ENCODE data around the gene DHX8.

DHX8 gene

GRCh38 chr17:43528319-43528987 is 44.7 kb downstream of the DHX8 start:
- no peak for DNase-seq

- no peak for DNase-seq
Observed at GRCh38 chr17:43528988-43529814, 45.4 kb downstream of the DHX8 start.

DNA sequence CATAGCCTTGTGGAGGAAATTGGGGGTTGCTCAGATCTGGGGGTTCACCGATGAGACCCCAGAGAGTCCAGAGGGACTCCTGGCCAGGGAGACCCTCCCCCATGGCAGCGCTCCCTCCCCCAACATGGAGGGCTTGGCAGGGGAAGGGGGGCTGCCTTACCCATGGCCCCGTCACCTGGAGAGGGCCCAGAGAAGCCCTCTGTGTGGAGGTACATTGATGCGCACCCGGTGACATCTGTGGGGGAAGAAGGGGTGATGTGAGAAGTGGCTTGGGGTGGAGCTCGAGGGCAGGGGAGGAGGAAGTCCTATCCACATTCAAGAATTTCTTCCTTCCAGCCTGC is 46.1 kb downstream of the DHX8 start:
- no peak for DNase-seq

DNA sequence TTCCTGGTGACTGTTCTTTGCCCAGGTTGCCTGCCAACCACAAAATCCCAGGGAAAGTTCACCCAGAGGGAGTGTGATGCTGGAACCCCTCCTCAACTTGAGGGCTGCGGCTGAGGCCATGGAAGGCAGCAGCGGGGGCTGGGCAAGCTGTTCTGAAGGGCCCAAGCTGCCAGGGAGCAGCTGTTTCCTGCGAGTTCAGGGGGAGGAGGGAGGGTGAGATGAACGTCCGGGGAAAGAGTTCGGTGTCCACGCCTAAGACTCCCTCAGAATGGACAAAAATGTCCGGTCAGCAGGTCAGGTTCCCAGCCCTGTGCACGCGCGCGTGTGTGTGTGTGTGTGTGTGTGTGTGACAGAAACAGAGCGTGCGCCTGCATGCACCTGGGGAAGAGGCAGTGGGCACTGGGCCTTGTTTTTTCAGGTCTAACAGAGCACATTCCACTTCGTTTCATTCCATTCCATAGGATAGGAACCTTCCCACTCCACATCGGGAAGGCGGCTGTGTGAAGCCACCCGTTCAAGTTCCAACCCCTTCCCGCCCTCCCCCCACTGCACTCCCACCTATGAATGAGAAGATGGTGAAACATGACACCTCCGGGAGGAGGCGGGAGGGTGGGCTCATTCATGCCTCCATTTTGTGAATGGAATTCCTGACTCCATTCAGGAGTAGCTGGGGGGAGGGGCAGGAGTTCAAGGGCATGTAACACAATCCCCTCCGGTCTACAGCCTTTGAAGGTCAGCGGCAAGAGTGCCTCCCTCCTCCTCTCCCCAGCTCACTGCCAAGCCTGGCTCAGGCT is 46.7 kb downstream of the DHX8 start:
- no peak for DNase-seq

GRCh38 chr17:43531082-43531378 is 47.3 kb downstream of the DHX8 start:
- DNase-seq, result no peak

DNA sequence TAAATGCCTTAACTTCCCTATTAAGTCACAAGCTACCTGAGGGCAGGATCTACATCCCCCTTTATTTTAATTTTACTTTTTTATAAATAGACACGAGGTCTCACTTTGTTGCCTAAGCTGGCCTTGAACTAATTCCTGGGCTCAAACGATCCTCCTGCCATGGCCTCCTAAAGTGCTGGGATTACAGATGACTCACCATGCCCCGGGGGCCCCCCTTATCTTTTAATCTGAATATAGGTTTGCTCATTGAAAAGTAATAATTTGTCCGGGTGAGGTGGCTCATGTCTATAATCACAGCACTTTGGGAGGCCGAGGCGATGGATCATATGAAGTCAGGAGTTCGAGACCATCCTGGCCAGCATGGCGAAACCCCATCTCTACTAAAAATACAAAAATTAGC is 48.2 kb downstream of the DHX8 start:
- DNase-seq, result no peak

DNA sequence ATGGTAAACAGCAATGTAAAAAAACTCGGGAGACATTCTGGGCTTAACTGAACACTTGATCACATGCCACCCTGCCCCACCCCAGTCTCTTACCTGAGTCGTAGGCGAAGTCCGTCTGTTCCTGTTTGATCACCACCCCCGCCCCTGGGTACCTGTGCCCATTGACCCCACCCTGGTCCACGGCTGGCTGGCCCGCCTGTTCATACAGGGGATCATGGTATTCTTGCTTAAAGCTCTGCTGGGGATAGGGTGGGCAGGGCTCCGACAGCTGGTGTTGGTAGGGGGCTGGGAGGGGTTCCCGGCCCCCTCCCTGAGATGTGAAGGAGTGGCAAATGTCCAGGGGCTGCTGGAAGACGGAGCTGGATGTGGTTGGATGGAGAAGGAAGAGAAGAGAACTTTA is 48.8 kb downstream of the DHX8 start:
- DNase-seq, result no peak

DNA sequence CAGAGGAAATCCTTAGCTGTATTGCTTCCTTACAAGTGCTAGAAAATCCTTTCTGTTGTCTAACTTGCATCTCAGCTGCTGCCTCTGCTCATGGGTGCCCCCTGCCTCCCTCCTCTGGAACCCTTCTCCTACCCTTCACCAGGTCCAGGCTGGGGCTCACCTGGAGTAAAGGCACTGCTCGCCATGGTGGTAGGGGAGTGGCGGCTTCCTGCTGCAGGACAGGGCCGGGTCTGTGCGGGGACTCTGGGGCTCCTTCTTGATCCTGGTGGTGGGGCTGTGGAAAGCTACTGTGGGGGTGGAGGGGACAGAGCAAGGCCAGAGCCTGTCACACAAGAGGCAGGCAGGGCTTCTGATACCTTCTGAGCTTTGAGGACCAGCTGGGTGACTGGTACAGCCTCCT is 49.9 kb downstream of the DHX8 start:
- no peak for DNase-seq

- no peak for DNase-seq
Observed at GRCh38 chr17:43534909-43535308, 51.1 kb downstream of the DHX8 start.

DNA sequence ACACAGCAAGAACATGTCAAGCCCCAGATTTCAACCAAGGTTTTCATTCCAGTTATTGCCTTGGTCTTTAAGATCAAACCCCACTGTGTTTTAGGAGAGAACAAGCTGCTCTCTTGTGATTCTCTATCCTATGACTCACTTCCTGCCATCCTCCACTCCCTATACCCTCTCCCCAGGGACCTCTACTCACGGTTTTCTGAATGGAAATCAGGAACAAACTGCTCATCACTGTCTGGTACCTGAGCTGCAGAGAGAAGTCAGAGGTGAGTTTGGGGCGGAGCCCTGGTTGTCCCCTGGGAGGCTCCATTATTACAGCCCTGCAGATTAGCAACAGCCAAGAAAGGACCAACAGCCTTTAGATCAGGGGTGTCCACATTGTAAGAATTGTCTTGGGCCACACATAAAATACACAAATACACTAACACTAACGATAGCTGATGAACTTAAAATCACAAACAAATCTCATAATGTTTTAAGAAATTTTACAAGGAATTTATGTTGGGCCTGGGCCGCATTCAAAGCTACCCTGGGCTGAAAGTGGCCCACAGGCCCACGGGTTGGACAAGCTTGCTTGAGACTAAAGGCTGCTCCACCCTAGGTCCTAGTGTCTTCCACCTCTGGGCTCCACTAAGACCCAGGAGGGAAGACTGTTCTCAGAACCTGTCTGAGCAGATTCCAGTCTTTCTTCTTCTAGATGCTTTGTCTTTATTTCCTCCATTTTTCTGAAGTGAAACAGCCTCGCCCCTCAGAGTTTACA is 52.6 kb downstream of the DHX8 start:
- no peak for DNase-seq

- no peak for DNase-seq
Observed at GRCh38 chr17:43540821-43541674, 57.3 kb downstream of the DHX8 start.

DNA sequence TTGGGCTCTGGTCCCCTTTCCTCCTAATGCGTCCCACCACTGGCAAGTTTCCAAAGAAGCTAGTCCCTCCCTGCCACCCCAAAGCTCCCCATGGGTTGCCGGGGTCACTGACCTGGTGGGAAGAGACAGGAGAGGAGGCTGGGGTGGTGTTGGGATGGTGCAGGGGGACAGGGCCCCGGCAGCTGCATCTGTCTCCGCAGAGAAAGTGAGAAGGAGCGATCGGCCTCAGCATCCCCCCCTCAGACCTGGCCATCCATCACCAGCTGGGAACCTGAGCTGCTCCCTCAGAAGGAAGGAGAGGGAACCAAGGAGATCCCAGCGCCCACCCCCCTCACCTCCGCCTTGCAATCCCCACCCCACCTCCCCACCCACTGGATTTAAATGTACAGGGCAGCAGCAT is 59.1 kb downstream of the DHX8 start:
- DNase-seq, result no peak

DNA sequence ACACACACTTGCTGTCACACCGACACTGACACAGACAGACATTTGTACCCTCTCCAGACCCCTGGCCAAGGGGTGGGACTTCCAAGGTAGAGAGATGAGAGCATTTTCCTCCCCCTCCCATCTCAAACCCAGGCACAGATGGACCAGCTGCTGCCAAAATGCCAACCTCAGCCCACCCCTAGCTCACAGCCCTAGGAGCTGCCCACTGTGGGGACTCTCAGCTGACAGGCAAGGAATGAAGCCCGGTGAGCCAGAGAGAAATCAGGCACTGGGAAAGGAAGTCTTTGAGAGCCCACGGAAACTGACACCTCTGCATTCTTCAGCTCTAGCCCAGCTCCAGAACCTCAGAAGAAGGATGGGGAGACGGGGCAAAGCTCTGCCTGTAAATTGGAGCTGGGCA is 59.5 kb downstream of the DHX8 start:
- DNase-seq, result no peak

- no peak for DNase-seq
Observed at GRCh38 chr17:43543771-43544575, 60.2 kb downstream of the DHX8 start.

DNA sequence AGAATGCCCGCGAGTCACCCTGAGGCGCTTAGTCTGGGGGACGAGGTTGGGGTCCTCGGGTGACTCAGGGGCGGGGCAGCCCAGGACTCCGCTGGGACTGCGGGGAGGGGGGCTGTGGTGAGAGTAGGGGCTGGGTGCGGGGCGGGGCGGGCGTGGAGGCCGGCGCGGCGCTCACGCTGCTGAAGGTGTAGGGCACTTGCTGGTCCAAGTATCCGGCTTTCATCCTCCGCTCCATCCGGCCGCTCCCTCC is 61.5 kb downstream of the DHX8 start:
- no peak for DNase-seq

DNA sequence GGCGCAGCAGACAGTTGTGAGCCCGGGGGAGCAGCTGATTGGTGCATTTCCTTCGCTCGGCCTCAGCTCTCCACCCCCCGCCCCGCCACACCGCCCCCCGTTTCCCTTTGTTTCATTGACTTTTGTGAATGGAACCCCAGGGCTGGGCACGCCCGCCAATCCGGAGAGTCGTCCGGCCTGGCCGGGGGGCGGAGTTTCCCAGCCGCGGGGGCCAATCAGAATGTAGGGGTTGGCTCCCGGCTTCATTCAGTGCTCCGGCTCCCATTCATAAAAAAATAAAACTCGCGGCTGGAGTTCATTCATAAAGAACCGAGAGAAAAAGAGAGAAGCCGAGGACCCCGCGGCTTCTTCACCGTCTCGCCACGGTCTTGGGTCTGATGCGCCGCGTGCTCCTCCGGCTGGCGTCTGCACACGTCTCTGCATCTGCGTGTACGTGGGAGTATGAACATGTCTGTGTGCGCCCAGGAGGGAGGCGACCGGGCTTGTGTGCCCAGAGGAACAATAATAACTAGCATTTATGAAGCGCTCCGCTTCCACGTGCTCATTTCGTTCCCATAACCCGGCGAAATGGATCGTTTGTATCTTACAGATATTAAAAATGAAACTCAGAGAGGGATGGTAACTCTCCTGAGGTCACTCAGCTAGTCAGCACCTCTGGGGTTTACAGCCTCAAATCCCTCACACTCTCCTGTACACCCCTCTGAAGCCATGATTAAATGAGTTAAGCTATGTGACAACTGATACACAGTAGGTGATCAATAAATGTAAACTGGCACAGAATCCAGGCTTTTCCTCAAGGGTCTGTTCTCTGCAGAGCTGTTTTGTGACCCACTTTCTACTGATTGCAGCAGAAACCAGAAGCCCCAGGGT is 62.8 kb downstream of the DHX8 start, which contains the start of gene ETV4:
TSS of gene ETV4 (minus strand) at position 22 of the 870 bp plus-strand sequence. CDS start 723 bp downstream, outside the sequence.
- DNase-seq, result peak; percentile 44

GRCh38 chr17:43547189-43547550 is 63.4 kb downstream of the DHX8 start:
- DNase-seq, result no peak

GRCh38 chr17:43547659-43548256 is 64.0 kb downstream of the DHX8 start:
- no peak for DNase-seq

GRCh38 chr17:43548689-43549379 is 65.1 kb downstream of the DHX8 start:
- no peak for DNase-seq

DNA sequence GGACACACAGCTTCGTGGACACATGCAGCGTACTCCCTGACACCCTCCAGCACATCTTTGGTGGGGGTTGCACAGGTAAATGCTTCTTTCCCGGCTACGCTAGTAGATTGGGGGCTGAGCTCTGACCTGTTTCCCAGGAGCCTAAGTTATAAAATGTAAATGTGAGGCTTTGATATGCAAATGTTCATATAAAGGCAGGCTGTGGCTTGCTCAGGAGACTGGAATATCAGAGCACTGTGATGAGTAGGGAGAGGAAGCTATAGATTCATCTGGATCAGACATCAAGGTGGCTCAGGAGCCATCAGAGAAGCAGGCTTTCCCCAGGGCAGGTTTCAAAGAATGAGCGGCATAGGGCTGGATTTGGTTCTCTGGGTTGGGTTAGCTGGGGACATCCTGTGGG is 65.7 kb downstream of the DHX8 start:
- no peak for DNase-seq

Data from KG1 (cell line).